HEK293T (cell line): Measurements from ENCODE around the gene LGALS3BP.
"Not testable (repeated sequence)": the region's sequence is repeated elsewhere in the genome, so short reads cannot be mapped to it uniquely, and the experiment has no call there.

Experiments used
- CTCF ChIA-PET: fragments of 350-600 bp; formaldehyde crosslinking; extraction: SDS; loops from one replicate; lab custom pipeline; 2021; ENCODE audit warnings: antibody characterized with exemption, inconsistent platforms; lab: Yijun Ruan, JAX
- POLR2A ChIA-PET: fragments of 350-600 bp; formaldehyde crosslinking; extraction: SDS; loops from one replicate; lab custom pipeline; 2020; ENCODE audit warnings: antibody characterized with exemption, inconsistent platforms; lab: Yijun Ruan, JAX
- DNase-seq: peaks from one replicate; pipeline ENCODE4 v3.0.0; 2012; ENCODE audit warnings: mixed read lengths; ENCODE audit errors: extremely low spot score
- ARNT ChIP-seq: fragments of 450-650 bp; IDR thresholded peaks from 2 replicates; pipeline ENCODE4 v1.6.1; 2017; ENCODE audit warnings: mild to moderate bottlenecking
- BHLHE40 ChIP-seq: fragments of 450-650 bp; IDR thresholded peaks from 2 replicates; pipeline ENCODE4 v1.6.1; 2016; ENCODE audit warnings: mild to moderate bottlenecking, moderate library complexity, borderline replicate concordance
- CTBP1 ChIP-seq: fragments of 450-650 bp; IDR thresholded peaks from 2 replicates; pipeline ENCODE4 v1.6.1; 2016; ENCODE audit warnings: borderline replicate concordance
- ELF4 ChIP-seq: fragments of 450-650 bp; IDR thresholded peaks from 2 replicates; pipeline ENCODE4 v1.6.1; 2017; ENCODE audit warnings: antibody characterized with exemption
- FOXA1 ChIP-seq: fragments of 450-650 bp; IDR thresholded peaks from 2 replicates; pipeline ENCODE4 v1.6.1; 2016; ENCODE audit warnings: mild to moderate bottlenecking
- FOXK2 ChIP-seq: fragments of 450-650 bp; IDR thresholded peaks from 2 replicates; pipeline ENCODE4 v1.6.1; 2016; ENCODE audit warnings: mild to moderate bottlenecking
- FOXM1 ChIP-seq: fragments of 450-650 bp; IDR thresholded peaks from 2 replicates; pipeline ENCODE4 v1.6.1; 2017; ENCODE audit warnings: mild to moderate bottlenecking, borderline replicate concordance
- HDGF ChIP-seq: fragments of 450-650 bp; IDR thresholded peaks from 2 replicates; pipeline ENCODE4 v1.6.1; 2017; ENCODE audit warnings: antibody characterized with exemption, borderline replicate concordance
- L3MBTL2 ChIP-seq: fragments of 450-650 bp; conservative IDR thresholded peaks from 2 replicates; pipeline ENCODE4 v1.6.1; 2016; ENCODE audit warnings: mild to moderate bottlenecking
- LEF1 ChIP-seq: fragments of 450-650 bp; IDR thresholded peaks from 2 replicates; pipeline ENCODE4 v1.6.1; 2017; ENCODE audit warnings: mild to moderate bottlenecking, borderline replicate concordance
- NFRKB ChIP-seq: fragments of 450-650 bp; IDR thresholded peaks from 2 replicates; pipeline ENCODE4 v1.6.1; 2016; ENCODE audit warnings: mild to moderate bottlenecking, moderate library complexity
- SP1 ChIP-seq: fragments of 450-650 bp; IDR thresholded peaks from 2 replicates; pipeline ENCODE4 v1.6.1; 2017
- SUZ12 ChIP-seq: fragments of 450-650 bp; IDR thresholded peaks from 2 replicates; pipeline ENCODE4 v1.6.1; 2016; ENCODE audit warnings: mild to moderate bottlenecking
- TARDBP ChIP-seq: fragments of 450-650 bp; IDR thresholded peaks from 2 replicates; pipeline ENCODE4 v1.6.1; 2016
- ZNF384 ChIP-seq: fragments of 450-650 bp; IDR thresholded peaks from 2 replicates; pipeline ENCODE4 v1.6.1; 2016
- TF ChIP-seq, protein P1 (sequence below): fragments of 450-650 bp; IDR thresholded peaks from 2 replicates; pipeline ENCODE4 v1.6.1; 2016

The LGALS3BP gene

DNA sequence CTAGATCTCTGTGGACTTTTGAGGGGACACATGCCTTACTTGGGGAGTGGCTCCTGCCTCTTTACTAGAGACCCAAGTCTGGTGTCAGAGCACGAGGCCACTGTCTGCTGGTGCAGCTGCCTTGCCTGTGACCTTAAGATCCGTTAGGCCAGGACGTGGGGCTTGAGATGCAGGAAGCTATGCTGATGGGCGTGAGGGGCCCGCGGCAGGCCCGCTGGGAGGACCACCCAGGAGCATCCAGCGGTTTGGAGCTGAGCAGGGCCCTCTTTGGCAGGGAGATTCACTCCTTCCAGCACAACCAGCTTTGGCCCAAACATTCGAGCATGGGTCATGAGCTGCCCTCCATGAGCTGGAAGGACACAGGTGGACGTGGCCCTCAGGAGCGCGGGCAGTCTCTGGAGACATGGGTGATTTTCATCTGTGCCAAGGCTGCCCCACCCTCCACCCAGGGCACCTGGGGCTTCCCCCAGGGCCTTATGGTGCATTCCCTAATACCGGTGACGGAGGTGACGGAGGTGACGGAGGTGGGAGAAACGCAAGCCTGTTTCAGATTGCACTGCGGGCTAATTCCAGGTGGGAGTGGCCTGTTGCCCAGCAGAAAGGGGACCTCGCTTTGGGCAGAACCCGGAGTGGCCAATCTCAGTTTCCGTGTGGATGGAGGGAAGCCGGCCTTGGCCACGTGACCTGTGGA, 12.7 kb downstream of the LGALS3BP start:
- no peak for DNase-seq
- POLR2A ChIA-PET = no interaction called here
- TF ChIP-seq NFRKB (no peak), FOXK2 (no peak), SUZ12 (no peak), LEF1 (no peak), FOXM1 (no peak), BHLHE40 (no peak), FOXA1 (no peak), CTBP1 (no peak), TARDBP (no peak)
- CTCF ChIA-PET = interaction anchor here (1.9 kb wide), 1 partner anchor 114 kb away, joined by 7 read pairs; no protein-coding TSS in a partner anchor

DNA sequence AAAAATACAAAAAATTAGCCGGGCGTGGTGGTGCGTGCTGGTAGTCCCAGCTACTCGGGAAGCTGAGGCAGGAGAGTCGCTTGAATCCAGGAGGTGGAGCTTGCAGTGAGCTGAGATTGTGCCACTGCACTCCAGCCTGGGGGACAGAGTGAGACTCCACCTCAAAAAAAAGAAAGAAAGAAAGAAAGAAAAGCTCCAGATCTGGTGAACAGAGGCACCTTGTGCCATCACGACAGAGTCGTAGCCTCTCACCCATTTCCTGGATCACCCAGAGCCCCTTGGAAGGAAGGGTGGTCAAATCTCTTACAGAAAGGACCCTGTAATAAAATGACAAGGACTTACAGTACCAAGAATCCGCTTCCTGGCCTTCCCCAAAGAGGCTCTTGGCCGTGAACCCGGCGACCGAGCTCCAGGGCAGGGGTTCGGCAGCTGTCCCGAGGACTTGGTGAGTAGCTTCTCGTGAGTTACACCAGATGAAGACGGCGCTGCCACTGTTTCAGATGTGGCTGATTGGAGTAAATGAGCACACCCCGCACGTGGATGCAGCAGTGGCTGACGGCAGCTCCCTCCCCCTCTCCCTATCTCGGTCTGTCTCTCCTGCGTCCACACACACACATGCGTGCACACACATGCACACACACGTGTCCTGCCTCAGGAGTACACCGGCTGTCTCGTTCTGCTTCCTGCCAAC, 13.5 kb downstream of the LGALS3BP start:
- TF ChIP-seq, protein P1, sequence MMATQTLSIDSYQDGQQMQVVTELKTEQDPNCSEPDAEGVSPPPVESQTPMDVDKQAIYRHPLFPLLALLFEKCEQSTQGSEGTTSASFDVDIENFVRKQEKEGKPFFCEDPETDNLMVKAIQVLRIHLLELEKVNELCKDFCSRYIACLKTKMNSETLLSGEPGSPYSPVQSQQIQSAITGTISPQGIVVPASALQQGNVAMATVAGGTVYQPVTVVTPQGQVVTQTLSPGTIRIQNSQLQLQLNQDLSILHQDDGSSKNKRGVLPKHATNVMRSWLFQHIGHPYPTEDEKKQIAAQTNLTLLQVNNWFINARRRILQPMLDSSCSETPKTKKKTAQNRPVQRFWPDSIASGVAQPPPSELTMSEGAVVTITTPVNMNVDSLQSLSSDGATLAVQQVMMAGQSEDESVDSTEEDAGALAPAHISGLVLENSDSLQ = no peak
- TF ChIP-seq LEF1 (no peak), BHLHE40 (no peak), TARDBP (no peak), ELF4 (no peak), ARNT (no peak)
- no peak for DNase-seq
- CTCF ChIA-PET = interaction anchor here (1.2 to 1.9 kb wide), 2 partner anchors 23 to 113 kb away, joined by 4 to 7 read pairs; no protein-coding TSS in a partner anchor
- POLR2A ChIA-PET = interaction anchor here (0.7 to 1.7 kb wide), 4 partner anchors 9 to 126 kb away, joined by 3 to 4 read pairs (median 4); partner anchors contain the start of gene USP36

DNA sequence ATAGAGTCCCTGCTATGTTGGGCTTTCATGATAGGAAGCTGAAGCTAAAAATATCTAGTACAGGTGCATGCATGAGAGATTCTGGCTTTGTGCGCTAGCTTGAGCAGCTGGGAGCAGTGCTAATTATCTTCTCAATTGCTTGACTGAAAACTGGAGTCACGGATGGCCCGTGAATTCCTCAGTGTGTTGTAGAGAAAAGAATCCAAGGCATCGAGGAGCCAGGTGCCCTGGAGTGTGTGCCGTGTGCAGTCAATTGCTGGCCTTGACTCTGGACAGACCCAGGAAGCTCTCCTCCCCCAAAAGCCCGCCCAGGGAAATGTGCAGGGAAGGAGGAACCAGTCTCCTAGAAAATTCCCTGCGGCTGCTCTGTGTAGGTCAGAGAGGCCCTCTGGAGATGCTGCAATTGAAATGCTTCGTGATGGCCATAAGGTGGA, 14.2 kb downstream of the LGALS3BP start:
- ChIA-PET CTCF (interaction anchor here (1.2 to 1.9 kb wide), 3 partner anchors 22 to 113 kb away, joined by 4 to 7 read pairs (median 6); no protein-coding TSS in a partner anchor), POLR2A (interaction anchor here (0.9 to 1.7 kb wide), 3 partner anchors 10 to 125 kb away, joined by 3 to 4 read pairs (median 4); partner anchors contain the start of gene USP36)
- no peak for DNase-seq
- no peak for TF ChIP-seq ARNT
- no peak for TF ChIP-seq ELF4
- TF ChIP-seq FOXA1 = no peak
- TF ChIP-seq SUZ12 = no peak
- TF ChIP-seq L3MBTL2 = no peak
- no peak for TF ChIP-seq ZNF384
- no peak for TF ChIP-seq HDGF
- no peak for TF ChIP-seq SP1
- no peak for TF ChIP-seq FOXK2

DNA sequence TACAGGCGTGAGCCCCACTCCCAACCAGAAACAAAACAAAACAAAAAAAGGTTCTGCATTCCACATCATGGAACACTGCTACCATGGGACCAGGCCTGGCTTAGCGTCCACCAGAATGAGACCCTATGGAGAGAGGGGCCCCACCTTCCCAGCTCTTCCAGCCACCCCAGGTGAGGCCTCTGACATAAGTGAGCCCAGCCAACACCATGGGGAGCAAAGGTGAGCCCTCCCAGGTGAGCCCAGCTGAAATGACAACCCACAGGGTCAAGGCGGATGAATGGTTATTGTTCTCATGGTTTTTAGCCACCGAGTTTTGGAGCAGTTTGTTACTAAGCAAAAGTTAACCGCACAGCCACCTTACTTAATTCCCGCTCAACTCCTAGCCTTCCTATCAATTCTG, 16.3 kb downstream of the LGALS3BP start:
- no peak for DNase-seq
- ChIA-PET POLR2A (no interaction called here), CTCF (no interaction called here)
- TF ChIP-seq LEF1 = no peak
- TF ChIP-seq L3MBTL2 = no peak
- TF ChIP-seq ZNF384 = no peak
- no peak for TF ChIP-seq FOXA1
- TF ChIP-seq TARDBP = no peak
- no peak for TF ChIP-seq ARNT
- no peak for TF ChIP-seq HDGF
- TF ChIP-seq, protein P1 = no peak
- TF ChIP-seq FOXK2 = no peak
- no peak for TF ChIP-seq ELF4
- no peak for TF ChIP-seq SUZ12

DNA sequence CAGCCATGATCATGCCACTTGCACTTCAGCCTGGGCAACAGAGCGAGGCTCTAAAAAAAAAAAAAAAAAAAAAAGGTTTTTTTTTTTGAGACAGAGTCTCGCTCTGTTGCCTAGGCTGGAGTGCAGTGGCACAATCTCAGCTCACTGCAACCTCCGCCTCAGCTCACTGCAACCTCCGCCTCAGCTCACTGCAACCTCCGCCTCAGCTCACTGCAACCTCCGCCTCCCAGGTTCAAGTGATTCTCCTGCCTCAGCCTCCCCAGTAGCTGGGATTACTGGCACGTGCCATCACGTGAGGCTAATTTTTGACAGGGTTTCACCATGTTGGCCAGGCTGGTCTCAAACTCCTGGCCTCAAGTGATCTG, 16.8 kb downstream of the LGALS3BP start:
- not testable (repeated sequence) for DNase-seq
- ChIA-PET CTCF (interaction anchor here (1.1 kb wide), 1 partner anchor 9 kb away, joined by 8 read pairs; no protein-coding TSS in a partner anchor), POLR2A (interaction anchor here (0.9 kb wide), 1 partner anchor 122 kb away, joined by 3 read pairs; the partner anchor contains the start of gene USP36)

DNA sequence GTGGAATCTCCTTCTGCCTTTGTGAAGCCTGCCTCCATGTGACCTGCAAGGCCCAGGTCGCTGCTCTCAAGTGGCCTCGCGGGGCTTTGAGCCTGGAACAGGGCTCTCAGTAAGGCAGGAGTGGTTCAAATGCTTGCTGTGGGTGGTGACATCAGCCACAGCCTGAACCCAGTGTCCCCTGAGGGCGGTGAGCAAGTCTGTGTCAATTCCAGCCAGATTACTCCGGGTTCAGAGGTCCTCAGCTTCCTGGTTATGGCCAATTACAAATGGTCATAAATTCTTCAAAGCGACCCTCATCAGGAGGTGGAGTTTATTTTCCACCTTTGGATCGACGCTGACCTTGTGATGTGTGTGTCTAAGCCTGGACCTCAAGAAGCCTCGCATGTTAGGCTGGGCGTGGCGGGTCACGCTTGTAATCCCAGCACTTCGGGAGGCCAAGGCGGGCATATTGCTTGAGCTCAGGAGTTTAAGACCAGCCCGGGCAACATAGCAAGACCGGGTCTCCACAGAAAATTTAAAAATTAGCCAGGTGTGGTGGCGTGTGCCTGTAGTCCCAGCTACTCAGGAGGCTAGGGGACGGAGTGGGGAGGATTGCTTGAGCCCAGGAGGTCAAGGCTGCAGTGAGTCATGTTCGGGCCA, 17.3 kb downstream of the LGALS3BP start:
- ChIA-PET POLR2A (interaction anchor here (0.7 to 0.9 kb wide), 2 partner anchors 13 to 121 kb away, joined by 3 to 4 read pairs; partner anchors contain the start of gene USP36), CTCF (interaction anchor here (0.6 to 1.1 kb wide), 2 partner anchors 9 to 1724 kb away, joined by 3 to 8 read pairs; no protein-coding TSS in a partner anchor)
- TF ChIP-seq L3MBTL2 (no peak), NFRKB (no peak), TARDBP (no peak), HDGF (no peak), ARNT (no peak), BHLHE40 (no peak), ELF4 (no peak), SUZ12 (no peak), CTBP1 (no peak), ZNF384 (no peak), FOXM1 (no peak), FOXA1 (no peak), SP1 (no peak), LEF1 (no peak), FOXK2 (no peak)
- TF ChIP-seq, protein P1 = no peak
- DNase-seq = no peak
